Measurements from ENCODE around the gene SLC22A3. TPM values are rescaled to one million over a fixed set of nuclear protein-coding genes. Genes with fewer than 3 reads are reported as not detected.

Gene SLC22A3
- total RNA-seq, 1 experiment from 2014 or later, result 0.07 TPM

- no peaks in the 10 kb centered on the region for H3K79me2 ChIP-seq (ENCODE audit: insufficient read depth, low read length)
- BruUV-seq (replicated peaks), result no TSS peak
- no peaks in the 10 kb centered on the region for H3K4me1 ChIP-seq (ENCODE audit: control insufficient read depth in 1 of 2, insufficient read depth in 2 of 2, low read length in 2 of 2)
- intact Hi-C loops (cut with micrococcal nuclease), result no loop called here
- no peak overlapping the region for H3K4me3 ChIP-seq (replicated peaks in 1 of 2; ENCODE audit: low read depth in 1 of 2, low read length in 2 of 2)
- DNase-seq (ENCODE audit: low read depth, low spot score) (no peak), ATAC-seq (no peak)
- no peak overlapping the region for H3K4me2 ChIP-seq (ENCODE audit: low read length)
- TF ChIP-seq TCF7L2 (IDR thresholded peaks at IDR 0.05; ENCODE audit: borderline replicate concordance, extremely low read depth, insufficient read depth, insufficient read length), result no peak
- no peak for TF ChIP-seq CTCF (IDR thresholded peaks at IDR 0.05 in 2 of 3, conservative IDR thresholded peaks at IDR 0.05 in 1 of 3; ENCODE audit: borderline replicate concordance in 1 of 3, insufficient read depth in 1 of 3, low read depth in 2 of 3, low read length in 2 of 3)
- TF ChIP-seq EZH2phosphoT487 (IDR thresholded peaks at IDR 0.05; ENCODE audit: borderline replicate concordance), result no peak
- no peak for TF ChIP-seq ELF1 (IDR thresholded peaks at IDR 0.05; ENCODE audit: borderline replicate concordance, low read depth)
- TF ChIP-seq POLR2AphosphoS5 (IDR thresholded peaks at IDR 0.05; ENCODE audit: low read depth, low read length), result no peak
- no peak for TF ChIP-seq SRF (IDR thresholded peaks at IDR 0.05; ENCODE audit: low read depth)
- no peak for TF ChIP-seq ZNF274 (IDR thresholded peaks at IDR 0.05; ENCODE audit: low read depth, low read length)
- 0 out of 2 replicates have a peak, but pooled peaks cover 3% of the 10 kb centered on the region for H3K9me2 ChIP-seq (ENCODE audit: insufficient read depth)
- H3K9ac ChIP-seq (ENCODE audit: low read length), result no peak overlapping the region
- H3K27ac ChIP-seq (ENCODE audit: low read depth, low read length), result no peak overlapping the region
- peaks cover 8% of the 10 kb centered on the region for H3K27me3 ChIP-seq (ENCODE audit: insufficient read depth, low read length)
- H3K36me3 ChIP-seq (ENCODE audit: control insufficient read depth in 1 of 2, insufficient read depth in 2 of 2, low read length in 2 of 2), result no peaks in the 10 kb centered on the region
- no peaks in the 10 kb centered on the region for H4K20me1 ChIP-seq (ENCODE audit: insufficient read depth)
- no peaks in the 10 kb centered on the region for H3K9me3 ChIP-seq (ENCODE audit: control insufficient read depth in 1 of 2, insufficient read depth in 1 of 2, low read depth in 1 of 2, low read length in 2 of 2)
- H2AFZ ChIP-seq (ENCODE audit: low read depth, low read length, poor library complexity, severe bottlenecking), result no peak overlapping the region
- ChIA-PET POLR2A (no interaction called here), CTCF (no interaction called here), RAD21 (ENCODE audit: low non-redundant PET in 1 of 2, low total read pairs in 2 of 2, uncharacterized antibody in 2 of 2, unreplicated experiment in 2 of 2) (no interaction called here)
These were observed 19.0 kb upstream of the SLC22A3 start for GRCh38 chr6:160329188-160329587.

- Histone ChIP-seq H2AFZ (ENCODE audit: low read depth, low read length, poor library complexity, severe bottlenecking) (no peak overlapping the region), H3K4me2 (ENCODE audit: low read length) (no peak overlapping the region), H3K9ac (ENCODE audit: low read length) (no peak overlapping the region), H3K36me3 (ENCODE audit: control insufficient read depth in 1 of 2, insufficient read depth in 2 of 2, low read length in 2 of 2) (no peaks in the 10 kb centered on the region), H3K4me1 (ENCODE audit: control insufficient read depth in 1 of 2, insufficient read depth in 2 of 2, low read length in 2 of 2) (no peaks in the 10 kb centered on the region), H3K9me3 (ENCODE audit: control insufficient read depth in 1 of 2, insufficient read depth in 1 of 2, low read depth in 1 of 2, low read length in 2 of 2) (no peaks in the 10 kb centered on the region), H3K27ac (ENCODE audit: low read depth, low read length) (no peak overlapping the region), H3K27me3 (ENCODE audit: insufficient read depth, low read length) (peaks cover 8% of the 10 kb centered on the region), H3K4me3 (replicated peaks in 1 of 2; ENCODE audit: low read depth in 1 of 2, low read length in 2 of 2) (no peak overlapping the region), H3K9me2 (ENCODE audit: insufficient read depth) (0 out of 2 replicates have a peak, but pooled peaks cover 5% of the 10 kb centered on the region), H4K20me1 (ENCODE audit: insufficient read depth) (no peaks in the 10 kb centered on the region), H3K79me2 (ENCODE audit: insufficient read depth, low read length) (no peaks in the 10 kb centered on the region)
- DNase-seq (ENCODE audit: low read depth, low spot score) (no peak), ATAC-seq (no peak)
- ChIA-PET POLR2A (no interaction called here), CTCF (no interaction called here), RAD21 (ENCODE audit: low non-redundant PET in 1 of 2, low total read pairs in 2 of 2, uncharacterized antibody in 2 of 2, unreplicated experiment in 2 of 2) (no interaction called here)
- intact Hi-C loops (cut with micrococcal nuclease), result no loop called here
- BruUV-seq (replicated peaks), result no TSS peak
- TF ChIP-seq EZH2phosphoT487 (IDR thresholded peaks at IDR 0.05; ENCODE audit: borderline replicate concordance) (no peak), CBX3 (IDR thresholded peaks at IDR 0.05; ENCODE audit: low read depth) (no peak), RAD21 (IDR thresholded peaks at IDR 0.05; ENCODE audit: low read depth) (no peak), EGR1 (IDR thresholded peaks at IDR 0.05; ENCODE audit: low read depth) (no peak)
These were observed 17.6 kb upstream of the SLC22A3 start for GRCh38 chr6:160330619-160331018.
